ENCODE measurements around the gene TNFRSF25.

Gene TNFRSF25

GRCh38 chr1:6491081-6491449, 25.1 kb upstream of the TNFRSF25 start:
- no peak for TF ChIP-seq CTCF (conservative IDR thresholded peaks at IDR 0.05; ENCODE audit: low read depth, low read length)
- Histone ChIP-seq H3K27ac (no peak overlapping the region), H4K20me1 (ENCODE audit: insufficient read depth) (no peaks in the 10 kb centered on the region), H3K9ac (peak overlapping the region; percentile 63; the same call in 1 of the 2 replicates), H3K27me3 (ENCODE audit: insufficient read depth, low read depth) (peaks cover 5% of the 10 kb centered on the region), H3K79me2 (ENCODE audit: insufficient read depth, low read depth) (no peaks in the 10 kb centered on the region), H3K4me1 (ENCODE audit: low read depth, poor library complexity, severe bottlenecking) (peaks cover 10% of the 10 kb centered on the region), H3K4me2 (peak overlapping the region; percentile 95), H2AFZ (ENCODE audit: low read depth) (peak overlapping the region; percentile 97), H3K36me3 (ENCODE audit: insufficient read depth) (no peaks in the 10 kb centered on the region), H3K4me3 (IDR thresholded peaks at IDR 0.05; ENCODE audit: insufficient read depth, low read depth, low read length) (no peak overlapping the region)

- H3K36me3 ChIP-seq (ENCODE audit: insufficient read depth) = no peaks in the 10 kb centered on the region
- H3K79me2 ChIP-seq (ENCODE audit: insufficient read depth, low read depth) = no peaks in the 10 kb centered on the region
- peak overlapping the region; percentile 95 for H3K4me2 ChIP-seq
- H2AFZ ChIP-seq (ENCODE audit: low read depth) = peak overlapping the region; percentile 97
- H3K27ac ChIP-seq = no peak overlapping the region
- H3K4me3 ChIP-seq (IDR thresholded peaks at IDR 0.05; ENCODE audit: insufficient read depth, low read depth, low read length) = peak overlapping the region; percentile 81
- H3K4me1 ChIP-seq (ENCODE audit: low read depth, poor library complexity, severe bottlenecking) = peaks cover 10% of the 10 kb centered on the region
- TF ChIP-seq CTCF (conservative IDR thresholded peaks at IDR 0.05; ENCODE audit: low read depth, low read length) = peak; percentile 40
- peak overlapping the region; percentile 63; the same call in 1 of the 2 replicates for H3K9ac ChIP-seq
- peaks cover 8% of the 10 kb centered on the region for H3K27me3 ChIP-seq (ENCODE audit: insufficient read depth, low read depth)
- H4K20me1 ChIP-seq (ENCODE audit: insufficient read depth) = no peaks in the 10 kb centered on the region
Observed at GRCh38 chr1:6490181-6491080, 24.5 kb upstream of the TNFRSF25 start.

DNA sequence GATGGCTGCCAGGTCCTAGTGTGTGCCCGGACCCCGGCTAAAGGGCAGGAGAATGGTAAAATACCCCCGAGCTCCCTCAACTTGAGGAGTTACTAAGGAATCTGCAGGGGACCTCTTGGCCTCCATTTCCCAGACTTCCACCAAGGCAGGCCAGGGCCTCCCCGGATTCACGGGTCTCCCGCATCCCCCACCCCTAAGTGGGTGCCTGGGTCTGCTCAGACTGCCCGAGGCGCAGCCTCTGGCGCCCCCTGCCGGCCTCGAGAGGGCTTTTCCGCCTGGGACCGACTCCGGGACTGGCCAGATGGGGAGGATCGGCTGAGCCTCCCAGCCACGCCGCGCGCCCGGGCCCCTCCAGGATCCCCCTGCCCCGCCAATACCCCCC, 23.8 kb upstream of the TNFRSF25 start:
- H2AFZ ChIP-seq (ENCODE audit: low read depth) = peak overlapping the region; percentile 97
- peaks cover 10% of the 10 kb centered on the region for H3K4me1 ChIP-seq (ENCODE audit: low read depth, poor library complexity, severe bottlenecking)
- peak overlapping the region; percentile 76 for H3K4me3 ChIP-seq (IDR thresholded peaks at IDR 0.05; ENCODE audit: insufficient read depth, low read depth, low read length)
- no peaks in the 10 kb centered on the region for H3K36me3 ChIP-seq (ENCODE audit: insufficient read depth)
- H3K79me2 ChIP-seq (ENCODE audit: insufficient read depth, low read depth) = no peaks in the 10 kb centered on the region
- peak overlapping the region; percentile 63; the same call in 1 of the 2 replicates for H3K9ac ChIP-seq
- peak overlapping the region; percentile 95 for H3K4me2 ChIP-seq
- peaks cover 13% of the 10 kb centered on the region for H3K27me3 ChIP-seq (ENCODE audit: insufficient read depth, low read depth)
- H4K20me1 ChIP-seq (ENCODE audit: insufficient read depth) = no peaks in the 10 kb centered on the region
- no peak overlapping the region for H3K27ac ChIP-seq
- TF ChIP-seq CTCF (conservative IDR thresholded peaks at IDR 0.05; ENCODE audit: low read depth, low read length) = peak; percentile 92

GRCh38 chr1:6489383-6489765, 23.4 kb upstream of the TNFRSF25 start:
- Histone ChIP-seq H2AFZ (ENCODE audit: low read depth) (peak overlapping the region; percentile 97; the same call in 1 of the 2 replicates), H3K36me3 (ENCODE audit: insufficient read depth) (no peaks in the 10 kb centered on the region), H3K4me1 (ENCODE audit: low read depth, poor library complexity, severe bottlenecking) (peaks cover 10% of the 10 kb centered on the region), H3K27ac (no peak overlapping the region), H3K9ac (no peak overlapping the region), H3K4me2 (0 out of 2 replicates have a peak overlapping the region, but pooled peaks have one; percentile 95), H3K79me2 (ENCODE audit: insufficient read depth, low read depth) (no peaks in the 10 kb centered on the region), H3K4me3 (IDR thresholded peaks at IDR 0.05; ENCODE audit: insufficient read depth, low read depth, low read length) (no peak overlapping the region), H3K27me3 (ENCODE audit: insufficient read depth, low read depth) (peaks cover 18% of the 10 kb centered on the region), H4K20me1 (ENCODE audit: insufficient read depth) (no peaks in the 10 kb centered on the region)
- TF ChIP-seq CTCF (conservative IDR thresholded peaks at IDR 0.05; ENCODE audit: low read depth, low read length) = no peak

All from KMS-11 (cell line).